HG03378 (cell line): Measurements from ENCODE around the gene CHAMP1.

Experiments
- ATAC-seq: cut with Tn5 transposase; IDR thresholded peaks from one replicate; pipeline ENCODE4 v1.9.1; 2021; ENCODE audit warnings: mild to moderate bottlenecking, moderate library complexity; ENCODE audit not compliant: unreplicated experiment

Gene CHAMP1

GRCh38 chr13:114296902-114297301 lies 17.4 kb upstream of the CHAMP1 start:
- ATAC-seq = no peak

- ATAC-seq = no peak
These were observed 15.4 kb upstream of the CHAMP1 start for GRCh38 chr13:114298866-114299265.

- no peak for ATAC-seq
These were observed 14.5 kb upstream of the CHAMP1 start for GRCh38 chr13:114299604-114300305.

GRCh38 chr13:114303700-114304327 lies 10.5 kb upstream of the CHAMP1 start:
- ATAC-seq = no peak

GRCh38 chr13:114304346-114305034 lies 9.8 kb upstream of the CHAMP1 start:
- no peak for ATAC-seq

GRCh38 chr13:114309086-114309485 lies 5.2 kb upstream of the CHAMP1 start:
- no peak for ATAC-seq

- no peak for ATAC-seq
These were observed 4.4 kb upstream of the CHAMP1 start for GRCh38 chr13:114309806-114310410.

DNA sequence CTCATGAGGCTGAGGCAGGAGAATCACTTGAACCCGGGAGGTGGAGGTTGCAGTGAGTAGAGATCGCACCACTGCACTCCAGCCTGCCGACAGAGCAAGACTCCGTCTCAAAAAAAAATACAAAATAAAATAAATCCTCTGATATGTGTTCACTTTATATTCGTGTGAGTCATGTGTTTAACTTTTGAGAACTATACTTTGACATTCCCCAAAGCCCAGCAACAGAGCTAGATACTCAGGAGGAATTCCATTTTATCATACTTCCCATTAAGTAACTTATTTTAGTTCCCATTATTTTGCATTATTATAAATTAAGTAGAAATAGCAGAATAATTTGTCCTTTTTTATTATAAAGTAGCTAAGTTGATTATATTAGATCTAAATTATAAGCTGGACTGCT lies 3.3 kb upstream of the CHAMP1 start:
- ATAC-seq = no peak

DNA sequence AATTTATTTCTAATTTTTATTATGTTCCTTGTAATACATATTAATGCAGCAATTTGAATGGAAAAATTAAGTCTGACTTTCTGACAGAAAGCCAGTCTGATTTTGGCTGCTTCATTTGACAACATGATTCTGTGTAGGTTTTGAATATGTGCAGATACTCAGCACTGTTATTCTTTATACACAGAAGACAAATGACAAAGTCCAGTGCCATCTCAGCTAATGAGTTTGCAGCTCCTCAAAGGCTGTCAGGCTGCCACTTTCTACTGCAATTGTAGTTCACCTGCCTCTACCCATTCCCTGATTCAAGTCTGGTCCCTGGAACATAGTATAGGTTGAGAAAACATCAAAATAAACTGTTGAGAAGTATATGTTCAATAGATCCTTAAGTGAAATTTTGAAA lies 2.9 kb upstream of the CHAMP1 start:
- ATAC-seq = no peak

DNA sequence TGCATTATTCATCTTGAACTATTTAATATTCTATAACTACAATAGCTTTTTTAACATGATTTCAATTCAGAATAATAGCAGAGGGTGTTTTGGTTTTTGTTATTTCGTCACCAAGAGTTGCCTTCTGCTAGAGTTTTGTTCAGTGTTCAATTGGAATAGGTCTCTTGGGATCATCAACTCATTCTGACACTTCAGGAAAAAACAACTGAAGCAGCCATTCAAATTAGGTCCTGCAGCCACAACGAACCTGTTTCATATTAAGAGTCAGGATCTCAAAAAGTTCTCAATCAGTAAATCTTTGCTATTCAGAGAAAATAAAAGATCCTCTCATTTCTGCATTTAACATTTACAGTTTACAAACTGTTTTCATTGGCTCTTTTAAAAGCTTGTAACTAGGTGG lies 2.4 kb upstream of the CHAMP1 start:
- ATAC-seq = no peak

DNA sequence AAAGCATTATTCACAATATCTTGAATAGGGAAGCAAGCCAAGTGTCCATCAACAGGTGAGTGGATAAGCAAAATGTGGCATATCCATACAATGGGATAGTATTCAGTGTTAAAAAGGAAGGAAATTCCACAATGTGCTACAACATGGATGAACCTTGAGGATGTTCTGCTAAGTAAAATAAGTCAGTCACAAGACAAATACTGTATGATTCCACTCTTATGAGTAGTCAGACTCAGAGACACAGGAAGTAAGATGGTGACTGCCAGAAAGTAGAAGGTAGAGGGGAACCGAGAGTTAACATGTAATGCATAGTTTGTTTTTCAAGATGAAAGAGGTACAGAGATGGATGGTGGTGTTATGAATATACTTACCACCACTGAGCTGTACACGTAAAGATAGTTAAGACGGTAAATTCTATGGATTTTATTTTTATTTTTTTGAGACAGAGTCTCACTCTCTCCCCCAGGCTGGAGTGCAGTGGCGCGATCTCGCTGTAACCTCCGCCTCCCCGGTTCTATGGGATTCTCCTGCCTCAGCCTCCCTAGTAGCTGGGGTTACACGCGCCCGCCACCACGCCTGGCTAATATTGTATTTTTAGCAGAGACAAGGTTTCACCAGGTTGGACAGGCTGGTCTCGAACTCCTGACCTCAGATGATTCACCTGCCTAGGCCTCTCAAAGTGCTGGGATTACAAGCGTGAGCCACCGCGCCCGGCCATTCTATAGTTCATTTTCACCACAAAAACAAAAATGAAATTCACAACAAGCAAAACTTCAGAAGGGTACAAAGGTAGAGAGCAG lies 1.0 kb upstream of the CHAMP1 start:
- ATAC-seq = no peak

DNA sequence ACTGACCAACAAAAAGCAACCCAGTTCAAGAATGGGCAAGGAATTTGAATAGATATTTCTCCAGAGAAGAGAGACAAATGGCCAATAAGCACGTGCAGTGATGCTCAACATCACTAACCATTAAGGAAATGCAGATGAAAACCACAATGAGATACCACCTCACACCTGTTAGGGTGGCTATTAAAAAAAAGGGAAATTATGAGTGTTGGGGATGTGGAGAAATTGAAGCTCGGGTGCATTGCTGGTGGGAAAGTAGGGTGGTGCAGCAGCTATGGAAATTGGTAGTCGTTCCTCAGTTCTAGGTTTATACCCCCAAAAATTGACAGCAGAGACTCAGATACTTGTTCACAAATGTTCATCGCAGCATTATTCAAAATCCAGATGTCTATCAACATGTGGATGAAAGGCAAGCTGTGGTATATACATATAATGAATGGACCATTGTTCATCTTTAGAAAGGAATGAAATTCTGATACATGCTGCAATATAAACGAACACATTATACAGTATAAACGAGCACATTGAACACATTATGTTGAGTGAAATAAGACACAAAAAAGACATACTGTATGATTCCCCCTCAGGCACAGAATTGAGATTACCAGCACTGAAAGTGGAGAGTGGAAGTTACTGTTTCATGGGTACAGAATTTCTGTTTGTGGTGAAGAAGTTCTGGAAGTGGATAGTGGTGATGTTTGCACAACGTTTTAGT lies 927 bp downstream of the CHAMP1 start:
- peak; percentile 19 for ATAC-seq

DNA sequence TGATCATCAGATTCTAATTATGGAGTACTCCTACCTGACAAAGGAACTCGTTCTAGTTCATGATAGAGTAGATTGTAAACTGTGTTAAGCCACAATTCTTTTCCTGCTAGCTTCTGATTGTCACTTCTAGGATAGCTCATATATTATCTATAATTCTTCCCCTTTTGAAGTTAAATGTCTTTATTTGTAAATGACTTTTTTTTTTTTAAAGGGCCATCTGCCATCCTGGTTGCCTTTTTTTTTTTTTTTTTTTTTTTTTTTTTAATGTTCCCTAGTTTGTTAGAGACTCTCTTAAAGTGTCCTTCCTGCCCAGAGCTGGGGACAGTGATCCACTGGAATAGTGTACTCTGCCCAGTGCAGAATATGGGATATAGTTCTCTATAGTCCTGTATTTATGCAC lies 4.3 kb downstream of the CHAMP1 start:
- ATAC-seq = no peak

GRCh38 chr13:114319441-114319913 lies 5.2 kb downstream of the CHAMP1 start:
- no peak for ATAC-seq

DNA sequence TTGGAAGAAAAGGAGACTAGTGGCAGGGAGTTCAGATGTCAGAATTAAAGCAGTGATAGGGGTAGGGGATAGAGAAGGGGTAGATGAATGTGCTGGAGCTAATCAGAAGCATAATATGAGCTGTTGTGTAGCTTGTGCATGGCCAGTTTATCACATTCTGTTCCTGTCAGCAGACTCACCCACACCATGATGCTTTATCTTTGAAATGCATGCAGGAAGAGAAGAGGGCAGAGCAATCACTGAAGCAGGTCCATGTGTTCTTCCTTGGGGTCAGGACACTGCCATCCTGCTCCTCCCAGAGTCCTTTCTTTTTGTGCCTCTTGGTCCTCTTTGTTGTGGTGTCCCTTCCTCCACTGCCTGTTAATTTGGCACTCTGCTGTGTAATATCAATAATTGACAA lies 5.8 kb downstream of the CHAMP1 start:
- ATAC-seq = no peak

GRCh38 chr13:114321256-114321655 lies 7.0 kb downstream of the CHAMP1 start:
- no peak for ATAC-seq

- ATAC-seq = no peak
These were observed 9.0 kb downstream of the CHAMP1 start for GRCh38 chr13:114323349-114323748.

DNA sequence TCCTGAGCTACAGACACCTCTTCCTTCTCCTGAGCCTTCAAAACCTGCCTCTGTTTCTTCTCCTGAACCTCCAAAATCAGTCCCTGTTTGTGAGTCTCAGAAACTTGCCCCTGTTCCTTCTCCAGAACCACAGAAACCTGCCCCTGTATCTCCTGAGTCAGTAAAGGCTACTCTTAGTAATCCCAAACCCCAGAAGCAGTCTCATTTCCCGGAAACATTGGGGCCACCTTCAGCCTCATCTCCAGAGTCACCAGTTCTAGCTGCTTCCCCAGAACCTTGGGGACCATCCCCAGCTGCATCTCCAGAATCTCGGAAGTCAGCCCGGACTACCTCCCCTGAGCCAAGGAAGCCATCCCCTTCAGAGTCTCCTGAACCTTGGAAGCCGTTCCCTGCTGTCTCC lies 10.0 kb downstream of the CHAMP1 start:
- ATAC-seq = no peak

- ATAC-seq = no peak
These were observed 11.4 kb downstream of the CHAMP1 start for GRCh38 chr13:114325729-114326128.

- no peak for ATAC-seq
These were observed 13.7 kb downstream of the CHAMP1 start for GRCh38 chr13:114328034-114328433.
